IPS DF 19.7 (cell line): ENCODE data around the gene ST3GAL5.

Experiments
- DNase-seq: peaks from one replicate; pipeline ENCODE4 v3.0.0-alpha.2; 2013; ENCODE audit warnings: low read depth, low spot score

Gene ST3GAL5

GRCh38 chr2:85866165-85866659 lies 22.6 kb downstream of the ST3GAL5 start:
- DNase-seq: no peak

DNA sequence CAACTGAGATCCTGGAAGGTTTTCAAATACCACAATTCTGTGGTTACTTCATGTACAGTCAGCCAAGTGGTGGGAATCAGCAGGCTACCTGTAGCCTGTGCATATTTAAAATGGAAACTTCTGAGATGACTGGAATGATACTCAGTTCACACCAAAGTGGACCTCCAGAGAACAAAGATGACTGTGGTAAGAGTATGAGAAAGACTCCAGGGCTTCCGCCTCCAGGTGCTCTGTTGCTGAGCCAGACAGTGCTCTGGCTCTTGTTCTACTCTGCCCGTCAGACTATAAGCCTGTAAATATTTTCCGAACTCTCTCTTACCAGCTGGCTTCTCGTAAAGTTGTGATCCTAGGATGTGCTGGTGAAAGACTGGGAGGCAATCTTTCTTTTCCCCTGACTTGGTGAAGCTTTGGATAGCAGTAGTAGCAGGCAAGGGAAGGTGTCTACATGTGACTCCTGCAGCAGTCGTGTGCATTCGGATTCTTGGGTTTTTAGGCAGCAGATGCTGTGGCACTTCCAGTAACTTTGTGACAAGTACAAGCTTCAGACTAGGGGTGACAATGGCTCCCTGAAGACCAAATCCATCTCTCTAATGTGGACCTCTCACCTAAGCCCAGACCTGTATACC lies 23.1 kb downstream of the ST3GAL5 start:
- DNase-seq: no peak

DNA sequence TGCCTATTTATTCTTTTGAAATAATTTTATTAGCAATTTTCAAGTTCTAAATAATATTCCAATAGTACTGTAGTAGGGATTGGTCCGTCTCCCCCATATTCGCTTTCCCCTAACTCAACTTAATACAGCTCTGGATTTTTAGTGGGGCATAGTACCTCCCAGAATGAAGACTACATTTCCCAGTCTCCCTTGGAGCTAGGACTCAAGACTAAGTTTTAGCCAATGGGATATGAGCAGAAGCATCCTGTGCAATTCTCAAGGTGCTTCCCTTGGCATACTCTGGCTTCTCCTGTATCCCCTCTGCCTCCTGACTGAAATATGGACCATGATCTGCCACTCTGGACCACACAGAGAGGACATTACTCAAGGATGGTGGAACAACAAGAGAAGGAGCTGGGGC lies 24.1 kb downstream of the ST3GAL5 start:
- DNase-seq: no peak

DNA sequence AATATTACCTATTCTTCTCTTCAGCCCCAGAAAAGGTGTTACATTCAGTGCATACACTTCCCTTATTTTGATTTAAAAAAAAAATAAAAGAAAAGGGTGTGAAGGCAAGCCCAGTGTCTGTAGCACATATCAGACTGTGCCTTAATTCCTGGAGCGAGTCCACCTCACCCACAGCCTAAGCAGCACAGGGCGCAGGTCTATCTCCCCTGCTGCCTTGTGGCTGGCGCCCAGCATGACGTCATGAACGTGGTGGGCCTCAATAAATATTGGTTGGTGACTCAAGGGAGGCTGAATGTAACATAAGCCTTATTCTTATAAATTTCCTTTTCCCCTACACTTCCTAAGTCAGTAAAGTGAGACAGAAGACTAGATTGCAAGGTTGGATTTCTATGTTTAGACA lies 26.4 kb downstream of the ST3GAL5 start:
- no peak for DNase-seq

GRCh38 chr2:85861650-85862049 lies 27.1 kb downstream of the ST3GAL5 start:
- no peak for DNase-seq

GRCh38 chr2:85861180-85861579 lies 27.6 kb downstream of the ST3GAL5 start:
- DNase-seq: no peak

- DNase-seq: no peak
These were observed 29.9 kb downstream of the ST3GAL5 start for GRCh38 chr2:85858841-85859240.

GRCh38 chr2:85854897-85855296 lies 33.9 kb downstream of the ST3GAL5 start:
- DNase-seq: no peak

DNA sequence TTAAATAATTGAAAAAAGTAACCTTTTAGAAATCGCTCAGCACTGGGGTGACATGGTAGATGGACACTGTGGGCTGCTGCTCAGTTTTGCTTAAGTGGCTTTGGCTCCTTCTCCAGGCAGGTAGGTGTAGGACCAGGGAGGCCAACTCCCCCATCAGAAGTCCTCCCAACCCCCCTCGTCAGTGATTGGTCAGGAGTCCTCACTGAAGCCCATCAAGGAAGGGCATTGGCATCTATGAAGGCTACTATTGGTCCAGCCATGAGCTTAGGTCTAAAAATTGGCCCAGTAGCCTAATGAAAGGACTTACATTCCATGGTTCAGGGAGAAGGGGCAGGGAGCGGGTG lies 34.7 kb downstream of the ST3GAL5 start:
- no peak for DNase-seq

GRCh38 chr2:85853499-85854165 lies 35.2 kb downstream of the ST3GAL5 start:
- no peak for DNase-seq

- no peak for DNase-seq
These were observed 35.8 kb downstream of the ST3GAL5 start for GRCh38 chr2:85852937-85853498.

GRCh38 chr2:85852152-85852840 lies 36.5 kb downstream of the ST3GAL5 start:
- no peak for DNase-seq

GRCh38 chr2:85851253-85852151 lies 37.3 kb downstream of the ST3GAL5 start:
- DNase-seq: no peak

GRCh38 chr2:85850451-85850850 lies 38.3 kb downstream of the ST3GAL5 start:
- DNase-seq: no peak

DNA sequence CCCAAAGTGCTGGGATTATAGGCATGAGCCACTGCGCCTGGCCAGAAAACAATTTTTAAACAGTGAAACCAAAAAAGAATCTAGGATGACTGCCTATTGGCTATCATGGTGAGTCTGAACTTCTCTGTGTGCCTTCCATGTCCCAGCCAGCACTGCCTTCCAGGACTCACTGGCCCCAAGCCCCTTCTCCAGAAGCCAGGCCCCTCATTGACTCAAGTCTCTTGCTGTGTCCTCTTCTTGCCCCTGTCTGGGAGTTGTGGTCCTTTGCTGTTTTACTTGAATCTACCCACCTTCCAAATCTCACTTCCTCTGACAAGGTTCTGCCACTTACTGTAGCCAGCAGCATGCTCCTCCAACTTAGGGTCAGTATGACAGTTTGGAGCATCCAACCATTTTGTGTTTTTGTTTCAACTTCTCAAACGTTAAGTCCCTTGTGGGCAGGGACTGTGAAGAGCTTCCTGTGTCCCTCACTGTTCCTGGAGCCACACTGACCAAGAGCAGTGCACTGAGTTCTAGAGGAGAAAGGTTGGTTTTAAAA lies 41.7 kb downstream of the ST3GAL5 start:
- no peak for DNase-seq

- no peak for DNase-seq
These were observed 42.4 kb downstream of the ST3GAL5 start for GRCh38 chr2:85846411-85846810.

- no peak for DNase-seq
These were observed 44.3 kb downstream of the ST3GAL5 start for GRCh38 chr2:85844486-85844885.

- no peak for DNase-seq
These were observed 45.2 kb downstream of the ST3GAL5 start for GRCh38 chr2:85843543-85843942.

GRCh38 chr2:85840091-85840490 lies 48.7 kb downstream of the ST3GAL5 start:
- DNase-seq: no peak

- no peak for DNase-seq
These were observed 49.3 kb downstream of the ST3GAL5 start for GRCh38 chr2:85839461-85839860.

- no peak for DNase-seq
These were observed 50.1 kb downstream of the ST3GAL5 start for GRCh38 chr2:85838641-85839040.
